CD8-positive, alpha-beta memory T cell (primary cell): ENCODE results near the gene TUBB2B. TPM values are rescaled to one million over a fixed set of nuclear protein-coding genes. Genes with fewer than 3 reads are reported as not detected.

ENCODE experiments used
- CTCF ChIA-PET: fragments of 350-600 bp; sonication (Branson Sonifier 250); formaldehyde crosslinking; loops from one replicate; lab custom pipeline; 2021; ENCODE audit warnings: antibody characterized with exemption; lab: Charles Lee
- POLR2A ChIA-PET: fragments of 350-600 bp; sonication (Branson Sonifier 250); formaldehyde crosslinking; loops from one replicate; lab custom pipeline; 2021; ENCODE audit warnings: antibody characterized with exemption; lab: Charles Lee
- DNase-seq, 5 donors: peaks; one replicate each; pipeline versions ENCODE4 v3.0.0 to v3.0.0-alpha.2; 2020 to 2022; ENCODE audit warnings: mixed read lengths in 1 of 5
- H3K27ac ChIP-seq: one replicate; pipeline ENCODE4 v1.7.0; 2013; ENCODE audit warnings: low read depth, mild to moderate bottlenecking, low read length, moderate library complexity
- H3K27me3 ChIP-seq: 2 replicates; pipeline ENCODE4 v1.7.0; 2013; ENCODE audit warnings: low read length, mild to moderate bottlenecking; ENCODE audit not compliant: insufficient read depth, poor library complexity, severe bottlenecking
- H3K36me3 ChIP-seq: 2 replicates; pipeline ENCODE4 v1.7.0; 2013; ENCODE audit warnings: mild to moderate bottlenecking, low read length, moderate library complexity; ENCODE audit not compliant: insufficient read depth
- H3K4me1 ChIP-seq: 2 replicates; pipeline ENCODE4 v1.7.0; 2013; ENCODE audit warnings: mild to moderate bottlenecking, low read length, moderate library complexity; ENCODE audit not compliant: insufficient read depth
- H3K4me3 ChIP-seq: 2 replicates; pipeline ENCODE4 v1.7.0; 2013; ENCODE audit warnings: mild to moderate bottlenecking, low read length
- H3K9me3 ChIP-seq: 2 replicates; pipeline ENCODE4 v1.7.0; 2013; ENCODE audit warnings: mild to moderate bottlenecking, low read length
- H3K27ac Mint-ChIP-seq, 8 donors: one replicate each; pipeline ENCODE4 v1.8.0; 2020 to 2021; ENCODE audit warnings: mixed read lengths in 8 of 8, mild to moderate bottlenecking in 6 of 8, inconsistent platforms in 3 of 8, moderate library complexity in 3 of 8
- H3K27me3 Mint-ChIP-seq, 2 donors: one replicate each; pipeline ENCODE4 v1.8.0; 2020 to 2021; ENCODE audit warnings: mixed read lengths in 2 of 2, mild to moderate bottlenecking in 1 of 2, moderate library complexity in 1 of 2
- H3K36me3 Mint-ChIP-seq, 3 donors: one replicate each; pipeline ENCODE4 v1.8.0; 2020 to 2021; ENCODE audit warnings: mixed read lengths in 3 of 3, inconsistent platforms in 1 of 3, mild to moderate bottlenecking in 1 of 3
- H3K4me1 Mint-ChIP-seq, 3 donors: one replicate each; pipeline ENCODE4 v1.8.0; 2020 to 2021; ENCODE audit warnings: mixed read lengths in 3 of 3, inconsistent platforms in 1 of 3, mild to moderate bottlenecking in 1 of 3
- H3K4me3 Mint-ChIP-seq, 7 donors: one replicate each; pipeline ENCODE4 v1.8.0; 2020 to 2021; ENCODE audit warnings: mixed read lengths in 7 of 7, mild to moderate bottlenecking in 6 of 7, moderate library complexity in 4 of 7, inconsistent platforms in 2 of 7
- H3K9me3 Mint-ChIP-seq, 5 donors: one replicate each; pipeline ENCODE4 v1.8.0; 2020 to 2022; ENCODE audit warnings: mixed read lengths in 5 of 5, mild to moderate bottlenecking in 3 of 5, moderate library complexity in 2 of 5, inconsistent platforms in 1 of 5
- polyA plus RNA-seq: library from polyadenylated mRNA; unstranded; fragments of 300-500 nt; fragmentation: Illumina TruSeq; gene quantifications from one replicate; pipeline ENCODE4 v1.2.3, GENCODE V29; 2021
- total RNA-seq, 2 experiments: library from RNA; stranded (reverse); gene quantifications; one replicate each; pipeline ENCODE4 v1.2.3, GENCODE V29; 2021

Gene TUBB2B
- total and polyA plus RNA-seq, 3 experiments from 2014 or later, result 0.13 to 0.59 TPM; not detected in 1

GRCh38 chr6:3231247-3232016, 4.0 kb upstream of the TUBB2B start:
- Mint-ChIP-seq H3K4me3 (peak overlapping the region; percentile 46 to 86 (median 57)), H3K36me3 (no peaks in the 10 kb centered on the region), H3K4me1 (peaks cover 37 to 52% (median 50%) of the 10 kb centered on the region in 3 donors), H3K27ac (peak overlapping the region in 2 of 8 donors; percentile 22 to 36), H3K27me3 (peaks cover 85 to 87% of the 10 kb centered on the region in 2 donors), H3K9me3 (peaks cover 0 to 3% (median 0%) of the 10 kb centered on the region in 5 donors)
- H3K4me3 ChIP-seq, result peak overlapping the region; percentile 49
- no peaks in the 10 kb centered on the region for H3K9me3 ChIP-seq
- POLR2A ChIA-PET, result no interaction called here
- peak in 1 of 5 donors; percentile 11 for DNase-seq
- H3K27me3 ChIP-seq, result peaks cover 69% of the 10 kb centered on the region
- no peak overlapping the region for H3K27ac ChIP-seq
- CTCF ChIA-PET, result interaction anchor here (0.8 to 1.4 kb wide), 3 partner anchors 19 to 23 kb away, joined by 3 to 6 read pairs (median 3); no protein-coding TSS in a partner anchor
- H3K36me3 ChIP-seq, result no peaks in the 10 kb centered on the region
- peaks cover 57% of the 10 kb centered on the region for H3K4me1 ChIP-seq

- H3K27me3 Mint-ChIP-seq, result peaks cover 85 to 88% of the 10 kb centered on the region in 2 donors
- peak overlapping the region; percentile 34 to 84 (median 57) for H3K4me3 Mint-ChIP-seq
- H3K4me1 Mint-ChIP-seq, result peaks cover 37 to 53% (median 52%) of the 10 kb centered on the region in 3 donors
- H3K4me3 ChIP-seq, result no peak overlapping the region
- H3K27ac ChIP-seq, result no peak overlapping the region
- peaks cover 72% of the 10 kb centered on the region for H3K27me3 ChIP-seq
- H3K9me3 ChIP-seq, result no peaks in the 10 kb centered on the region
- peak in 1 of 5 donors; percentile 15 for DNase-seq
- no peaks in the 10 kb centered on the region for H3K36me3 ChIP-seq
- ChIA-PET CTCF (interaction anchor here (0.6 to 1.4 kb wide), 3 partner anchors 19 to 1594 kb away, joined by 3 to 6 read pairs (median 3); no protein-coding TSS in a partner anchor), POLR2A (interaction anchor here (0.6 kb wide), 1 partner anchor 11 kb away, joined by 3 read pairs; no protein-coding TSS in a partner anchor)
- peak overlapping the region in 2 of 8 donors; percentile 22 to 78 for H3K27ac Mint-ChIP-seq
- no peaks in the 10 kb centered on the region for H3K36me3 Mint-ChIP-seq
- H3K4me1 ChIP-seq, result peaks cover 58% of the 10 kb centered on the region
- H3K9me3 Mint-ChIP-seq, result peaks cover 0 to 3% (median 0%) of the 10 kb centered on the region in 5 donors
Measured at GRCh38 chr6:3230900-3231246, 3.4 kb upstream of the TUBB2B start.

GRCh38 chr6:3230256-3230882, 2.9 kb upstream of the TUBB2B start:
- H3K27me3 Mint-ChIP-seq, result peaks cover 83 to 87% of the 10 kb centered on the region in 2 donors
- H3K4me3 ChIP-seq, result no peak overlapping the region

GRCh38 chr6:3229566-3230178, 2.2 kb upstream of the TUBB2B start:
- Mint-ChIP-seq H3K9me3 (peaks cover 0 to 3% (median 0%) of the 10 kb centered on the region in 5 donors), H3K4me3 (peak overlapping the region; percentile 56 to 96 (median 90)), H3K27me3 (peaks cover 80 to 85% of the 10 kb centered on the region in 2 donors), H3K4me1 (peaks cover 37 to 53% (median 52%) of the 10 kb centered on the region in 3 donors), H3K36me3 (no peaks in the 10 kb centered on the region), H3K27ac (no peak overlapping the region)
- peaks cover 58% of the 10 kb centered on the region for H3K4me1 ChIP-seq
- ChIA-PET POLR2A (no interaction called here), CTCF (interaction anchor here (0.7 to 1.4 kb wide), 5 partner anchors 18 to 103 kb away, joined by 3 to 6 read pairs (median 3); no protein-coding TSS in a partner anchor)
- H3K27ac ChIP-seq, result no peak overlapping the region
- H3K36me3 ChIP-seq, result no peaks in the 10 kb centered on the region
- DNase-seq, result peak in 2 of 5 donors; percentile 10 to 23
- H3K9me3 ChIP-seq, result no peaks in the 10 kb centered on the region
- H3K4me3 ChIP-seq, result peak overlapping the region; percentile 59
- H3K27me3 ChIP-seq, result peaks cover 70% of the 10 kb centered on the region

More at GRCh38 chr6:3230256-3230882, 2.9 kb upstream of the TUBB2B start:
- Mint-ChIP-seq H3K4me3 (peak overlapping the region; percentile 57 to 96 (median 90)), H3K9me3 (peaks cover 0 to 3% (median 0%) of the 10 kb centered on the region in 5 donors), H3K4me1 (peaks cover 37 to 53% (median 52%) of the 10 kb centered on the region in 3 donors), H3K36me3 (no peaks in the 10 kb centered on the region), H3K27ac (peak overlapping the region in 1 of 8 donors; percentile 22)
- Histone ChIP-seq H3K4me1 (peaks cover 58% of the 10 kb centered on the region), H3K27me3 (peaks cover 70% of the 10 kb centered on the region), H3K9me3 (no peaks in the 10 kb centered on the region), H3K27ac (no peak overlapping the region), H3K36me3 (no peaks in the 10 kb centered on the region)
- POLR2A ChIA-PET, result interaction anchor here (0.6 kb wide), 1 partner anchor 11 kb away, joined by 3 read pairs; no protein-coding TSS in a partner anchor
- no peak for DNase-seq
- CTCF ChIA-PET, result interaction anchor here (0.6 to 1.4 kb wide), 7 partner anchors 17 to 1594 kb away, joined by 3 to 6 read pairs (median 3); no protein-coding TSS in a partner anchor

- Histone ChIP-seq H3K36me3 (no peaks in the 10 kb centered on the region), H3K4me3 (peak overlapping the region; percentile 59), H3K27me3 (peaks cover 70% of the 10 kb centered on the region), H3K27ac (no peak overlapping the region), H3K9me3 (no peaks in the 10 kb centered on the region), H3K4me1 (peaks cover 58% of the 10 kb centered on the region)
- Mint-ChIP-seq H3K4me1 (peaks cover 37 to 53% (median 52%) of the 10 kb centered on the region in 3 donors), H3K27ac (peak overlapping the region in 7 of 8 donors; percentile 30 to 85 (median 58)), H3K36me3 (no peaks in the 10 kb centered on the region), H3K27me3 (peaks cover 74 to 82% of the 10 kb centered on the region in 2 donors), H3K9me3 (peaks cover 0 to 3% (median 0%) of the 10 kb centered on the region in 5 donors), H3K4me3 (peak overlapping the region; percentile 67 to 96 (median 90))
- POLR2A ChIA-PET, result no interaction called here
- peak in 4 of 5 donors; percentile 18 to 72 (median 48) for DNase-seq
- CTCF ChIA-PET, result interaction anchor here (0.9 to 1.4 kb wide), 4 partner anchors 19 to 103 kb away, joined by 3 to 6 read pairs (median 4); no protein-coding TSS in a partner anchor
Measured at GRCh38 chr6:3228771-3229565, 1.5 kb upstream of the TUBB2B start.

GRCh38 chr6:3228046-3228671, 706 bp upstream of the TUBB2B start:
- Mint-ChIP-seq H3K4me1 (peaks cover 37 to 53% (median 52%) of the 10 kb centered on the region in 3 donors), H3K27ac (no peak overlapping the region), H3K27me3 (peaks cover 72 to 74% of the 10 kb centered on the region in 2 donors), H3K36me3 (no peaks in the 10 kb centered on the region), H3K9me3 (peaks cover 0 to 3% (median 0%) of the 10 kb centered on the region in 5 donors), H3K4me3 (peak overlapping the region in 6 of 7 donors; percentile 62 to 96 (median 76))
- DNase-seq, result peak in 1 of 5 donors; percentile 22
- Histone ChIP-seq H3K27ac (no peak overlapping the region), H3K36me3 (no peaks in the 10 kb centered on the region), H3K9me3 (no peaks in the 10 kb centered on the region), H3K4me1 (peaks cover 58% of the 10 kb centered on the region), H3K4me3 (peak overlapping the region; percentile 32), H3K27me3 (peaks cover 67% of the 10 kb centered on the region)
- CTCF ChIA-PET, result no interaction called here
- POLR2A ChIA-PET, result no interaction called here
